GM12875 (cell line): ENCODE data around the gene NCOR1.

Experiments used
- H3K4me3 ChIP-seq: one replicate; pipeline ENCODE4 v1.5.1; 2011; ENCODE audit warnings: low read depth, low read length, control low read depth
- TF ChIP-seq, protein P1 (sequence below): IDR thresholded peaks from 2 replicates; pipeline ENCODE4 v1.5.1; 2011; ENCODE audit warnings: low read depth, mild to moderate bottlenecking, control low read depth, inconsistent platforms, low read length, moderate library complexity, borderline replicate concordance; ENCODE audit not compliant: insufficient read depth

Gene NCOR1

DNA sequence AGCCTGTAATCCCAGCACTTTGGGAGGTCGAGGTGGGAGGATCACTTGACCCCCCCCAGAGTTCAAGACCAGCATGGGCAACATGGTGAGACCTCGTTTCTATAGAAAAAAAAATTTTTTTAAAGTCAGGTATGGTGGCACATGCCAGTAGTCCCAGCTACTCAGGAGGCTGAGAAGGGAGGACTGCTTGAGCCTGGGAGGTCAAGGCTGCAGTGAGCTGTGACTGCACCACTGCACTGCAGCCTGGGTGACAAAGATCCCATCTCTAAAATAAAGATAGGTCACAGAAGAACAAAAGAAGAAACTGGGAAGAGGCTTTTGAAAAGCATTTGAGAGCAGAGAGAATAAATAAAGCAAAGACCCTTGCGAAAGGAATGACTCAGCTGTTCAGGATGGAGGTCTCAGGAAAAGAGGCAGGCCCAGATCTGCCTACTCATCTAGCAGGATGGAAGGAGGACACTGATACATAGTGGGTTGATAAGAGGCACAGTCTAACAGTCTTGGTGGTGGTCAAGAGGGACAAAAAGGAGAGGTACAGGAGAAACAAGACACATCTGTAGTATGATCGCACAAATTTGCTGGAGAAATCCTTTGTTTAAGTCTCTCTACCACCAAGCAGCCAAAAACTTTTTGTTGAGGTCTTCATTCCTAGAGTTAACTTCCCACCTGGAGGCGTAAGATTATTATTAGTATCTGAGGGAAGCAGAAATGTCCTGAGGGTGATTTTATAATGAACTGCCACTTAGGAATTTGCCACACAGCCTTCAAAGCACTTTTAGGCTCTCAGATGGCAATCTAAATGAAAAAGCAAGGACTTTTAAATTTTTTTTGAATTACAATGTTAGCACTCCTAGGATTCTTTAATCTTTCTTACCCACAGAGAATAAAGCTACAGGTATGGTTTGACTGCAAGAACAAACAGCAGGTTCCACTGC lies 233.4 kb downstream of the NCOR1 start:
- TF ChIP-seq, protein P1, sequence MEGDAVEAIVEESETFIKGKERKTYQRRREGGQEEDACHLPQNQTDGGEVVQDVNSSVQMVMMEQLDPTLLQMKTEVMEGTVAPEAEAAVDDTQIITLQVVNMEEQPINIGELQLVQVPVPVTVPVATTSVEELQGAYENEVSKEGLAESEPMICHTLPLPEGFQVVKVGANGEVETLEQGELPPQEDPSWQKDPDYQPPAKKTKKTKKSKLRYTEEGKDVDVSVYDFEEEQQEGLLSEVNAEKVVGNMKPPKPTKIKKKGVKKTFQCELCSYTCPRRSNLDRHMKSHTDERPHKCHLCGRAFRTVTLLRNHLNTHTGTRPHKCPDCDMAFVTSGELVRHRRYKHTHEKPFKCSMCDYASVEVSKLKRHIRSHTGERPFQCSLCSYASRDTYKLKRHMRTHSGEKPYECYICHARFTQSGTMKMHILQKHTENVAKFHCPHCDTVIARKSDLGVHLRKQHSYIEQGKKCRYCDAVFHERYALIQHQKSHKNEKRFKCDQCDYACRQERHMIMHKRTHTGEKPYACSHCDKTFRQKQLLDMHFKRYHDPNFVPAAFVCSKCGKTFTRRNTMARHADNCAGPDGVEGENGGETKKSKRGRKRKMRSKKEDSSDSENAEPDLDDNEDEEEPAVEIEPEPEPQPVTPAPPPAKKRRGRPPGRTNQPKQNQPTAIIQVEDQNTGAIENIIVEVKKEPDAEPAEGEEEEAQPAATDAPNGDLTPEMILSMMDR = no peak
- no peak overlapping the region for H3K4me3 ChIP-seq

DNA sequence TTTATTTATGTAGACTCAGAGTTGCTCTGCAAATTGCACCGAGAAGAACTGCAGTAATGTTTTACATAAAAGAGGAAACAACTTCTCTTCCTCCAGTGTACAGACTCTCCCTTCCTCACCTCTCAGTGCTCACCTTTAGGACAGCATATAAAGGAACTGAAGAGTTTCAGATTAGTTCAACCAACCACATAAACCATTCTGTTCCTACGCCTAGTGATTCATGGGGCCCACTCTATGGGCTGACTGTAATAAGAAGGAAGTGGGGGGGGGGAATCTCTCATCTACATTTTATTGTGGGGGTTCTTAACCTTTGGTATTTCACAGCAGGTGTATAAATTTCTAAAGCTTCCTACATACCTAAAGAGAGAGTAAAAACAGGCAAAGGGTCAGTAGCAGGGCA lies 234.1 kb downstream of the NCOR1 start:
- no peak overlapping the region for H3K4me3 ChIP-seq
- TF ChIP-seq, protein P1 = no peak
